HG02981 (cell line): Measurements from ENCODE around the gene OLFM2.
"Not testable (repeated sequence)": the region's sequence is repeated elsewhere in the genome, so short reads cannot be mapped to it uniquely, and the experiment has no call there.

ENCODE experiments used
- ATAC-seq: cut with Tn5 transposase; IDR thresholded peaks from one replicate; pipeline ENCODE4 v1.9.1; 2021; ENCODE audit warnings: mild to moderate bottlenecking, moderate library complexity; ENCODE audit not compliant: unreplicated experiment

OLFM2 gene

GRCh38 chr19:9943744-9944143 lies 7.4 kb upstream of the OLFM2 start:
- no peak for ATAC-seq

GRCh38 chr19:9941671-9942070 lies 5.4 kb upstream of the OLFM2 start:
- ATAC-seq: no peak

- no peak for ATAC-seq
Measured at GRCh38 chr19:9941231-9941630, 4.9 kb upstream of the OLFM2 start.

DNA sequence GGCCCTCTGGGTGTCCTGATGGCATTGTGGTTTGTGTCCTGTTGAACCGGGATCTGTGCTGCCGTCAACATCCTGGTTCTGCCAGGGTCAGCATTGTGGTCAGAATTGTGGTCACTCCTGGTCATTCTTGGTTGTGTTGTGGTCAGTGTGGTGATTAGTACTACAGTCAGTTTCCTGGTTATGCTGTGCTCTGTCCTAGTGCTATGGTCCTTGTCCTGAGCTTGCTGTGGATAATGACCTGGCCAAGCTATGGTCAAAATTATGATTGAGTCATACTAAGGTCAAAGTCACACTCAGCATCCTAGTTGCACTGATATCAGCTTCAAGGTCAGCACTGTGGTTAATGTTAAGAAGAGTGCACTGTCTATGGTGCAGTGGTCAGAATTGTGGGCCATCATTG lies 4.5 kb upstream of the OLFM2 start:
- no peak for ATAC-seq

GRCh38 chr19:9939301-9939913 lies 3.1 kb upstream of the OLFM2 start:
- no peak for ATAC-seq

DNA sequence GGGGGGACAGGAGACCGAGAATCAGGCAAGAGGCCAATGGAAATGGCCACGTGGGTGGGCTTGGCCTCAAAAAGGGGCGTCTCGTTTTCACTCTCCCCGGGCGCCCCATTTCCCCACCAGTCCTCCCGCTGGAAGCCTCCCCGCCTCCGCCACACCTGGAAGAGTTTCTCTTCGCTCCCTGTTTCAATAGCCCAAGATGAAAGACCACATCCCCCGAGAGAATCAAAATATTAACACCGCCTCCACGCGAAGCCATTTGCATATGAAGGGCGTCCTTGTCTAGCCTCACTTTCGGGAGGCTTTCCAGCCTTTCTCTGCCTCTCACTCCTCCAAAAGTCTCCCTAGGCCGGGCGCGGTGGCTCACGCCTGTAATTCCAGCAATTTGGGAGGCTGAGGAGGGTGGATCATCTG lies 691 bp upstream of the OLFM2 start:
- no peak for ATAC-seq

DNA sequence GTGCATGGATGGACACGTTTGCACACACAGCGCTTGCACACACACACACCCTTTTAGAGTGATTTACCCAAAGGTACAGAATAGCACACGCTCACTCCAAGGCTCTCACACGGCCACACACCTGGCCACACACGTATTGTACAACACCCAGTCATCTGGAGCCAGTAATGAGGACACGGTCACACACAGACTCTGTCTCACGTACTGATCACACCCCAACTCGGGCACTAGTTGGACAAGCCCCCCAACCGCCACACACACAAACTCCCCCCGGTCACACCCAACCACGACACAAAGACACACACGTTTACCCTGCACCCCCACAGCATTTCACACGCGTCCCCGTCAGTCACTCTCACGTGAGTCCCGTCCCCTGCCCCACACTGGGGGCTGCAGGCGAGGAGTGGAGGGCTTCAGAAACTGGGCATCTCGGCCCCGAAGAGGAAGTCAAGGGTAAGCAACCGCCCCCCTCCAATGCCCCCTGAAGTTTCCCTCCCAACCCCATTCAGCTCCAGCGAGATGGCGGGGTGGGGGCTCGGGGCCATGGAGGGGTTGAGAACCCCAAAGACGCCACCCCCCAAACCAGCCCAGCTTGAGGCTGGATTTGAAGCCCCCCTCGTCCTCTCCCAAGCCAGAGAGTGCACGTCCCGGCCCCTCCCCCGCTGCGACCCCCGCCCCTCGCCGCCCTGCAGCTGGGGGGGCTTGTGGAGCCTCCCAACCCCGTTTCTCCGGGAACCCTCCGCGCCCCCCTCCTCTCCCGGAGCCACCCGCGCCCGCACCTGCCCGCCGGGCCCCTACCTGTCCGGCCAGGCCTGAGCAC lies 599 bp downstream of the OLFM2 start:
- ATAC-seq: no peak

- peak; percentile 47 for ATAC-seq
Measured at GRCh38 chr19:9934132-9934950, 2.0 kb downstream of the OLFM2 start.

DNA sequence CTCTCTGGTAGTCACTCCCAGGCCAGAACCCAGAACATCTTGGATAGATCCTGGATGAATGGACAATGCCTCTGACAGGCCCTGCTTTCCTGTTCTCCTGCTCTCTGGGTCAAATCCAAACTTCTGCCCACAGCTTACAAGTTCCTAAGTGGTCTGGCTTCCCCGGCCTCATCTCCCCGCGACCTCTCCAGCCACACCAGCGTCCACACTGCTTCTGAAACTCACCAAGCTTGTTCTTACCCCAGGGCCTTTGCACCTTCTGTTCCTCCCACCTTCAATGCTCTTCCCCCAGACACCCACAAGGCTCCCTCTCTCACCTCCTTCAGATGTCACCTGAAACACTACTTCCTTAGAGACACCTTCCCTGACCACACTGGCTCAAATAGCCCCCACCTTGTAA lies 3.5 kb downstream of the OLFM2 start:
- ATAC-seq: no peak

GRCh38 chr19:9931629-9932028 lies 4.7 kb downstream of the OLFM2 start:
- ATAC-seq: no peak

DNA sequence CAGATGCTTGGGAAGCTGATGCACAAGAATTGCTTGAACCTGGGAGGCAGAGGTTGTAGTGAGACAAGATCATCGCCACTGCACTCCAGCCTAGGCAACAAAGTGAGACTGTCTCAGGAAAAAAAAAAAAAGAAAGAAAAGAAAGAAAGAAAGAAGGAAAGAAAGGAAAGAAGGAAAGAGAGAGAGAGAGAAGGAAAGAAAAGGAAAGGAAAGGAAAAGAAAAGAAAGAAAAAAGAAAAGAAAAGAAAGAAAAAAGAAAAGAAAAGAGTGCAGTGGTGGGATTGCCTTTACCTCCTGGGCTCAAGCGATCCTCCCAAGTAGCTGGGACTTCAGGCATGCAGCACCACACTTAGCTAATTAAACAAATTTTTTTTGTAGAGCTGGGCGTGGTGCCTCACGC lies 12.9 kb downstream of the OLFM2 start:
- ATAC-seq: no peak

DNA sequence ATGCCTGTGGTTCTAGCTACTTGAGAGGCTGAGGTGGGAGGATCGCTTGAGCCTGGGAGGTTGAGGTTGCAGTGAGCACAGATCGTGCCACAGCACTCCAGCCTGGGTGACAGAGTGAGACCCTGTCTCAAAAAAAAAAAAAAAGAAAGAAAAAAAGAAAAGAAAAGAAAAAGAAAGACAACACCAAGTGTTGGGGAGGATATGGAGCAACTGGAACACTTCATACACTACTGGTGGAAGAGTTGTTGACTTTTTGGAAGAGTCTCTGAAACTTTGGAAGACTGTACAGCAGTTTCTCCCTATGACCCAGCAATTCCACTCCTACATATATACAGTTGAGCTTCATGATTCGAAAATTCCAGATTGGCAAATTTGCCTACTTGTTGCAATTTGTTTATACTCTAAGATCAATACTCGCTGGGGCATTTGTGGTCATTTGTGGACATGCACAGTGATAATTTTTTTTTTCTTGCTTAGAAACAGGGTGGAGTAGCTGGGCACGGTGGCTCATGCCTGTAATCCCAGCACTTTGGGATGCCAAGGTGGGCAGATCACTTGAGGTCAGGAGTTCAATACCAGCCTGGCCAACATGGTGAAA lies 13.4 kb downstream of the OLFM2 start:
- ATAC-seq: not testable (repeated sequence)

- no peak for ATAC-seq
Measured at GRCh38 chr19:9917321-9917720, 19.0 kb downstream of the OLFM2 start.

GRCh38 chr19:9916719-9917118 lies 19.6 kb downstream of the OLFM2 start:
- ATAC-seq: no peak

DNA sequence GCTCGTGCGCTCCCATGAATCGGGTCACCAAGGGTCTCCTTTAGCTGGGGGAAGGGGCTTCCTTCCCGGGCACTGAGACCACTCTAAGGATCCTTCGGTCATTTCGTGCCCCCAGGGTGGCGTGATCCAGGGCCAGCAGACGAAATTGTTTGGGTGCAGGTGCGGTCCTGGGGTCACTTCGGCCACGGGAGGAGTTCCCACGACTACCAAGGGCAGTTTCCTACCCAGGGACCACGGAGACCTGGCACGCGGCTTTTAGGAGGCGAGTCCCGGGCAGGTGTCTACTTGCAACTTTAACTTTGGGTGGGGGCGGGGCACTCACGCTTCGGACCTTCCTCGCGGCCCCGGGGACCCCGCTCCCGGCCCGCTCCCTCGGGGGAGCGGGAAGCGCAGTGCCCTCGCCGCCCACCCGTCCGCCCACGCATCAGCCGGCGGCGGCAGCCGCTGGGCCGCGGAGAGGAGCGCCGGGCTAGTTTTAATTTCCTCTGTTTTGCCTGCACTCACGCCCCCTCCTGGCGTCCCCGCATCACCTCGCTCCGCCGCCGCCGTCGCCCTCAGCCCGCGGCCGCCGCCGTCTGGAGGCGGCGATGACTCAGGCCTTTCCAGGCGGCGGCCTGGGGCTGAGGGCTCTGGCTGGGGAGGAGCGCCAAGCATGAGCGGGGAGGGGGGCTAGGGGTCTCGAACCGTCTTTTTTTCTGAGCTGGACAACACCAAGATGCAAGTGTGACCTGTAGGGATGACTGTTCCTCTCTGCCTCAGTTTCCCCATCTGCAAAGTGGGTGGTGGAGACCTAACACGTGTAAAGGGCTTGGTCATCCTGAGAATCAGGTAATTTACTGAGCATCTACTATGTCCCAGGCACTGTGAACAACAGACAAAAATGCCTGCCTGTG lies 21.8 kb downstream of the OLFM2 start:
- no peak for ATAC-seq

DNA sequence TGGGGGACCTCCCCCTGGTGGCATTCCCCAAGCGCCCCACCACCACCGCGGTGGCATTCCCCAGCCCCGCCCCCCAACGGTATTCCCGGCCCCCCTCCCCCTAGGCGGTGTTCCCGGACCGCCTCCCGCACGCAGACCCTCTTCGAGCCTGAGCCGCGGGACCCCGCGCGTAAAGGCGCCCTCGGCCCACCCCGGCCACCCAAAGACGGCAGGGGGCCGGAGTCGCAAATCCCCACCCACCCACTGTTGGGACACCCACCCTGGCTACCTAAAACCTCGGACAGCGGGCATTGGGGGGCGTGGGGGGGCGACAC lies 22.4 kb downstream of the OLFM2 start:
- no peak for ATAC-seq

DNA sequence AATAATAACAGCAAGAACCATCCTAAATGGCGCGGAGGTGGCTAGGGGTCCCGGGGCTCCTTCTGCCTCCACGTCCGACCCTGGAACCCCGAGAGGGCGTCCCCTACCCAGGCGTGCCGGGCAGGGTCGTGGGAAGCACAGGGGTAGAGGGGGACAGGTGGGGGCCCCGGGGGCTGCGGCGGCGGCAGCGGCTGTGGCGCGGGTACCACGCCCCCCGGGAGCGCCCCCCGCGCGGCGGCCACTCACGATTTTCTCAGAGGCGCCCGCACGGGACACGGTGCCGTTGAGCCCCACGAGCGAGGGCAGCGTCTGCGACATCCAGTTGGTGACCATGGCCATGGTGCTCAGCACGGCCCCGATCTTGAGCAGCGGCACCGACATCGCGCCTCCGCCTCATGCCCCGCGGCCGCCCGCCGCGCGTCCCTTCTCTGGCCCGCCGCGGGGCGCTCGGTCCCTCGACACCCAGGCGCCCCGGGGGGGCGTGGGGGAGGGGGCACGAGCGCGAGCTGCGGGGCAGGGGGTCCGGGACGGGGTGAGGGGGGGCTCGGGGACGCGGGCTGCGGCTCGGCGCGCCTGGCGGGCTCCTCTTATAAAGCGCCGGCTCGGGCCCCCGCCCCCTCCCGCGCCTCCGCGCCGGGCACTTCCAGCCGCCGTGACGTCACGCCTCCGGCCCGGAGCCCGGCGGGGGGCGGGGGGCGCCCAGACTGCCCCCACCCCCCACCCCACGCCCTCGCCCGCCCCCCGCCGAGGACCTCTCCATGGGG lies 22.9 kb downstream of the OLFM2 start:
- no peak for ATAC-seq

- ATAC-seq: no peak
Measured at GRCh38 chr19:9912551-9913236, 23.6 kb downstream of the OLFM2 start.

DNA sequence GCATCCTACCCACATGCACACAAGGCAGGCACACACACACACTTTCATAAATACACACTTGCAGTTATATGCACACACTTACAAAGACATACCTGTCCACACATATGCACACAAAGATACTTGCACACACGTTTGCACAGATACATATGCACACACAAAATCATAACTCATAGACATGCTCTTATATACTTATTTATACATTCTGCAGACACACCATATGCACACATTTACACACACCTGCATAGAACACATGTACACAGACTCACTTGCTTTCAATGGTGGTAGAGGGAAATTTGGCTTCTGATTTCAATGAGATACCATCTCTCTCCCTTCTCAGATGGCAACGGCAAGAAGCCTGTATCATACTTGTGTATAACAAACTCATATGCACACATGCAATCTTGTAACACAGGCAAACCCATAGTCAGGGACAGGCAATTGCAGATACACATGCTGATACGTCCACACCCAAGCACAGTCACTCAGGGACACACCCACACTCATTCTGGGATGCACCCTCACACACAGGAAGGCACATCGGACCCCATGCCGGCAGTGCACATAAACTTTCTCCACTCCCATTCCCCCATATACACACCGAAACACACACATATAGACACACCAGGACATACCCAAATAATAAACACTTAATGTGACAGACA lies 24.7 kb downstream of the OLFM2 start:
- no peak for ATAC-seq
